Gastroesophageal sphincter (tissue), 3 donors: ENCODE results near the gene ALDH1A3.

ENCODE experiments used
- EP300 ChIP-seq: sonication (generic); formaldehyde crosslinking; IDR thresholded peaks from one replicate; pipeline ENCODE4 v1.6.1; 2017; ENCODE audit warnings: antibody characterized with exemption, mild to moderate bottlenecking
- TF ChIP-seq, protein P1 (sequence below), 4 experiments: fragments of 200-600 bp in 2 of 4; fragments of 450-650 bp in 2 of 4; sonication (generic) in 1 of 4; IDR thresholded peaks; one replicate each; pipeline ENCODE4 v1.5.1; 2017 to 2019; ENCODE audit warnings: antibody characterized with exemption in 4 of 4, mild to moderate bottlenecking in 2 of 4, moderate library complexity in 2 of 4

DNA sequence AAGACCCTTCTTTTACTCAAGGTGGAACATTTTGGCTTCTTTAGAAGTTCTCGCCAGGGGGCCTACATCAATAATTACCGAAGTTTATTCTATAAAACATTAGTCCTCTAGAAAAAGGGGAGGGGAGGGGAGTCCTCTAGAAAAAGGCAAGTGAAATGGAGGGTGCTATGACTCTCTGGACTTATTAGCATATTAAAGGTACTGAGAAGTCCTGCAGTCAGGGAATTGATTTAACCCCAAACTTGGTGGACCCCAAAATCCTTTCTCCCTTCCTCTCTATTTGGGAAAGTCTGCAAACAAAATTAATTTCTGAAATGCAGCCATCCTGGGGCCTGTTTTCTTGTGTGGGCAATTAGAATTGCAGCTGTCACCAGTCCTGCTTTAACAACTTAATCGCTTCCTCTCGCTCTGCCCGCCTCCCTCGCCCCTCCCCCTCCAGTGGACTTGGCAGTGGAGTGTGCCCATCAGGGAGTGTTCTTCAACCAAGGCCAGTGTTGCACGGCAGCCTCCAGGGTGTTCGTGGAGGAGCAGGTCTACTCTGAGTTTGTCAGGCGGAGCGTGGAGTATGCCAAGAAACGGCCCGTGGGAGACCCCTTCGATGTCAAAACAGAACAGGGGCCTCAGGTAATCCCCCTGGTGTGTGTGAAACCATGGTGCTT, 20.6 kb downstream of the ALDH1A3 start:
- no peak for TF ChIP-seq EP300
- TF ChIP-seq, protein P1, sequence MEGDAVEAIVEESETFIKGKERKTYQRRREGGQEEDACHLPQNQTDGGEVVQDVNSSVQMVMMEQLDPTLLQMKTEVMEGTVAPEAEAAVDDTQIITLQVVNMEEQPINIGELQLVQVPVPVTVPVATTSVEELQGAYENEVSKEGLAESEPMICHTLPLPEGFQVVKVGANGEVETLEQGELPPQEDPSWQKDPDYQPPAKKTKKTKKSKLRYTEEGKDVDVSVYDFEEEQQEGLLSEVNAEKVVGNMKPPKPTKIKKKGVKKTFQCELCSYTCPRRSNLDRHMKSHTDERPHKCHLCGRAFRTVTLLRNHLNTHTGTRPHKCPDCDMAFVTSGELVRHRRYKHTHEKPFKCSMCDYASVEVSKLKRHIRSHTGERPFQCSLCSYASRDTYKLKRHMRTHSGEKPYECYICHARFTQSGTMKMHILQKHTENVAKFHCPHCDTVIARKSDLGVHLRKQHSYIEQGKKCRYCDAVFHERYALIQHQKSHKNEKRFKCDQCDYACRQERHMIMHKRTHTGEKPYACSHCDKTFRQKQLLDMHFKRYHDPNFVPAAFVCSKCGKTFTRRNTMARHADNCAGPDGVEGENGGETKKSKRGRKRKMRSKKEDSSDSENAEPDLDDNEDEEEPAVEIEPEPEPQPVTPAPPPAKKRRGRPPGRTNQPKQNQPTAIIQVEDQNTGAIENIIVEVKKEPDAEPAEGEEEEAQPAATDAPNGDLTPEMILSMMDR (IDR thresholded peaks at IDR 0.05) = no peak
